ENCODE data around the gene ATP5F1D.

- TF ChIP-seq CTCF (IDR thresholded peaks at IDR 0.05) (no peak), EZH2phosphoT487 (IDR thresholded peaks at IDR 0.05) (no peak)
Measured at GRCh38 chr19:1286487-1287353, 45.2 kb downstream of the ATP5F1D start.

All from neural progenitor cell (in vitro differentiated cells).